ENCODE results near the gene WNT2. TPM values are rescaled to one million over a fixed set of nuclear protein-coding genes. Genes with fewer than 3 reads are reported as not detected.

WNT2 gene
- polyA plus RNA-seq, 4 donors, result 0.04 to 0.61 TPM; not detected in 2

GRCh38 chr7:117230276-117231046, 92.4 kb downstream of the WNT2 start:
- no peaks in the 10 kb centered on the region for H3K4me1 ChIP-seq (ENCODE audit: control insufficient read depth in 3 of 3, insufficient read depth in 2 of 3, low read depth in 1 of 3, low read length in 2 of 3)
- H3K36me3 ChIP-seq (ENCODE audit: control insufficient read depth in 3 of 3, insufficient read depth in 2 of 3, low read depth in 1 of 3, low read length in 3 of 3), result peaks cover 0 to 10% (median 3%) of the 10 kb centered on the region in 3 donors
- peaks cover 0 to 8% of the 10 kb centered on the region in 2 donors for H3K9me3 ChIP-seq (ENCODE audit: control insufficient read depth in 2 of 2, insufficient read depth in 1 of 2, low read depth in 1 of 2, low read length in 1 of 2)
- H3K4me3 ChIP-seq (ENCODE audit: low read depth in 1 of 3, low read length in 3 of 3), result no peak overlapping the region
- DNase-seq (no peak), FAIRE-seq (no peak)
- H3K27me3 ChIP-seq (ENCODE audit: control insufficient read depth in 3 of 3, insufficient read depth in 3 of 3, low read length in 3 of 3), result no peaks in the 10 kb centered on the region
- WGBS, 3 donors, result 88 to 97% (median 89%) methylated on average over 4 of the region's 4 CpGs
- no peak overlapping the region for H3K27ac ChIP-seq (ENCODE audit: low read depth in 1 of 3, low read length in 2 of 3)

GRCh38 chr7:117229350-117229749, 93.5 kb downstream of the WNT2 start:
- no peaks in the 10 kb centered on the region for H3K27me3 ChIP-seq (ENCODE audit: control insufficient read depth in 3 of 3, insufficient read depth in 3 of 3, low read length in 3 of 3)
- no peak overlapping the region for H3K27ac ChIP-seq (ENCODE audit: low read depth in 1 of 3, low read length in 2 of 3)
- no peak overlapping the region for H3K4me3 ChIP-seq (ENCODE audit: low read depth in 1 of 3, low read length in 3 of 3)
- WGBS, 3 donors, result 84 to 92% (median 91%) methylated on average over 3 of the region's 3 CpGs
- peaks cover 0 to 12% (median 3%) of the 10 kb centered on the region in 3 donors for H3K36me3 ChIP-seq (ENCODE audit: control insufficient read depth in 3 of 3, insufficient read depth in 2 of 3, low read depth in 1 of 3, low read length in 3 of 3)
- H3K9me3 ChIP-seq (ENCODE audit: control insufficient read depth in 2 of 2, insufficient read depth in 1 of 2, low read depth in 1 of 2, low read length in 1 of 2), result peaks cover 0 to 8% of the 10 kb centered on the region in 2 donors
- H3K4me1 ChIP-seq (ENCODE audit: control insufficient read depth in 3 of 3, insufficient read depth in 2 of 3, low read depth in 1 of 3, low read length in 2 of 3), result no peaks in the 10 kb centered on the region
- DNase-seq (no peak), FAIRE-seq (no peak)

DNA sequence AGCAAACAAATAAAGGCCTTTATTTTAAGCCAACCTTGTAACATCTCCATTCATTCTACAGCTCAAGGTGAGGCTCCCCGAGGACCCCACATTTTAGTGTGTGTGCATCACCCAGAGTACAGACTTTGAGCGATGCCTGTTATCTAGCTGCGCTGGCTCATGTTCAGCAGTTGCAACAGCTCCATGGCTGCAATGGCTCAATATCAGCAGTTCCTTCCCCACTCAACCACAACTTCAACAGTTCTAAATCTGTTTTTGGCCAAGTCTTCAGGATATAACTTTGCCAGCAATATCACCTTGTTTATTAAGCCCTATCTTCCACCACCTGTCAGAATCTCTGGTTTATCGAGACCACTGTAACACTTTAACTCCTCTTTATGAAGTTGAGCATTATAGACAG, 95.8 kb downstream of the WNT2 start:
- Histone ChIP-seq H3K36me3 (ENCODE audit: control insufficient read depth in 3 of 3, insufficient read depth in 2 of 3, low read depth in 1 of 3, low read length in 3 of 3) (peaks cover 3 to 15% (median 3%) of the 10 kb centered on the region in 3 donors), H3K27ac (ENCODE audit: low read depth in 1 of 3, low read length in 2 of 3) (no peak overlapping the region), H3K9me3 (ENCODE audit: control insufficient read depth in 2 of 2, insufficient read depth in 1 of 2, low read depth in 1 of 2, low read length in 1 of 2) (no peaks in the 10 kb centered on the region), H3K4me1 (ENCODE audit: control insufficient read depth in 3 of 3, insufficient read depth in 2 of 3, low read depth in 1 of 3, low read length in 2 of 3) (no peaks in the 10 kb centered on the region), H3K27me3 (ENCODE audit: control insufficient read depth in 3 of 3, insufficient read depth in 3 of 3, low read length in 3 of 3) (no peaks in the 10 kb centered on the region), H3K4me3 (ENCODE audit: low read depth in 1 of 3, low read length in 3 of 3) (no peak overlapping the region)
- FAIRE-seq (no peak), DNase-seq (no peak)
- 77 to 94% (median 82%) methylated on average over 4 of the region's 4 CpGs for WGBS, 3 donors

DNA sequence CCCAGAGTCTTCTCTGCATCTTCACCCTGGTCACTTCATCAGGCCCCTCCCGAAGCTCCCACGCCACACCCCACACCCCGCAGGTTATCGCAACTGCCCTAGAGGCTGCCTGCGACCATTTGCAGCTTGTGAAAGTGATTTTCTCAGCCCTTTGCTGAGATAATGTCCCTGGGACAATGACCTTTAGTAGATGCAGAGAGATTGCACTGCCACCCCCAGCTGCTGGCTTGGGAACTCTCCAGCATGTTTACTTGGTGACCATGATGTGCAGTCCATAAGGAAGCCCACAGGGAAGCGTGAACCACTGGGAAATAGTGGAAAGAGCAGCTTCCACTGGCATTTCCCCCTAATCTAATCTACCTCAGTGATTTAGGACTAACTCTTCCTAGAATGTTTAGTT, 97.3 kb downstream of the WNT2 start:
- no peak for FAIRE-seq

More for the DNA sequence above, 97.3 kb downstream of the WNT2 start:
- no peaks in the 10 kb centered on the region for H3K27me3 ChIP-seq (ENCODE audit: control insufficient read depth in 3 of 3, insufficient read depth in 3 of 3, low read length in 3 of 3)
- H3K4me1 ChIP-seq (ENCODE audit: control insufficient read depth in 3 of 3, insufficient read depth in 2 of 3, low read depth in 1 of 3, low read length in 2 of 3), result no peaks in the 10 kb centered on the region
- H3K4me3 ChIP-seq (ENCODE audit: low read depth in 1 of 3, low read length in 3 of 3), result no peak overlapping the region
- no peak overlapping the region for H3K27ac ChIP-seq (ENCODE audit: low read depth in 1 of 3, low read length in 2 of 3)
- H3K9me3 ChIP-seq (ENCODE audit: control insufficient read depth in 2 of 2, insufficient read depth in 1 of 2, low read depth in 1 of 2, low read length in 1 of 2), result no peaks in the 10 kb centered on the region
- H3K36me3 ChIP-seq (ENCODE audit: control insufficient read depth in 3 of 3, insufficient read depth in 2 of 3, low read depth in 1 of 3, low read length in 3 of 3), result peaks cover 3 to 20% (median 5%) of the 10 kb centered on the region in 3 donors
- no peak for DNase-seq
- WGBS, 3 donors, result 85 to 93% (median 91%) methylated on average over 6 of the region's 6 CpGs

Other genes starting within 250 kb of the WNT2 start
- gene ASZ1, start 104.4 kb upstream of the WNT2 start, polyA plus RNA-seq, result not detected
- gene CFTR, start 157.0 kb upstream of the WNT2 start, polyA plus RNA-seq, result 10 to 100 TPM; 23.5 to 51.0 (median 26.5) TPM

All from small intestine (tissue), 7 donors.